ENCODE measurements around the gene CROCC2. TPM values are rescaled to one million over a fixed set of nuclear protein-coding genes. Genes with fewer than 3 reads are reported as not detected.

The CROCC2 gene
- total and polyA plus RNA-seq, 2 of the 13 experiments (the other 11 are each of a cell fraction or from before 2014, with no cell fraction given) = not detected

DNA sequence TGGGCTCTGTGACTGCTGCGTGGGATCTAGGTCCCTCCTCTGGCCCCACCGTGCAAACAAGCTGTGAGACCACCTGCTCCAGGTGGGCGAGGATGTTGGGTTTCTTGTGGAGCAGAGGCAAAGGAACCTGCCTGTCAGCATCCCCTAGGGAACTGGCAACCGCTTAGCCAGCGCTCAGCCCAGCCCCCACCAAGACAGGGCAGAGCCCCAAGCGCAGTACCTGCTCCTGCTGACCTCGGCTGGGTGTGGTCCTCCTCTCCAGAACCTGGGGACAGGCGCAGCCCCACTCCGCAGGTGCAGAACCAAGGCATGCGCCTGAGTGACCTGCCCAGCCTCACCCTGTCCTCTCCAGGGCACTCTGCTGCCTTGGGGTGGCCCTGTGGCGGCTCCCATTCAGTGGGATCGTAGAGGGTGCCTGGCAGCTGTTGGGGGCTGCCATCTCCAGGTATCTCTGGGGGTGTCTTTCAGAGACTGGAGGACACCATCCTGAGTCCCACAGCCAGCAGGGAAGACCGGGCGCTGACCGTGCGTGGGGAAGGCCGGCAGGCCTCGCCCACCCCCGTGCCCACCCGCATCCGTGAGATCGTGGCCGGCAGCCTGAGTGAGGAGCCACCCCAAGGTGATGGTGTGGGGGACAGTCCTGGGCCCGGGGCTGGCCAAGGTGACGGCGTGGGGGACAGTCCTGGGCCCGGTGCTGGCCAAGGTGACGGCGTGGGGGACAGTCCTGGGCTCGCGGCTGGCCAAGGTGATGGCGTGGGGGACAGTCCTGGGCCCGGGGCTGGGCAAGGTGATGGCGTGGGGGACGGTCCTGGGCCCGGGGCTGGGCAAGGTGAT is 12.3 kb downstream of the CROCC2 start:
- no peaks in the 10 kb centered on the region for H3K79me2 ChIP-seq (ENCODE audit: insufficient read depth, low read length)
- TF ChIP-seq, protein P1, sequence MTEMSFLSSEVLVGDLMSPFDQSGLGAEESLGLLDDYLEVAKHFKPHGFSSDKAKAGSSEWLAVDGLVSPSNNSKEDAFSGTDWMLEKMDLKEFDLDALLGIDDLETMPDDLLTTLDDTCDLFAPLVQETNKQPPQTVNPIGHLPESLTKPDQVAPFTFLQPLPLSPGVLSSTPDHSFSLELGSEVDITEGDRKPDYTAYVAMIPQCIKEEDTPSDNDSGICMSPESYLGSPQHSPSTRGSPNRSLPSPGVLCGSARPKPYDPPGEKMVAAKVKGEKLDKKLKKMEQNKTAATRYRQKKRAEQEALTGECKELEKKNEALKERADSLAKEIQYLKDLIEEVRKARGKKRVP (CRISPR knock-in tag; IDR thresholded peaks at IDR 0.05) = no peak
- TF ChIP-seq ZNF17 (CRISPR knock-in tag; IDR thresholded peaks at IDR 0.05) = no peak
- no peak for TF ChIP-seq NFE2L2 (IDR thresholded peaks at IDR 0.05; ENCODE audit: low read length)
- TF ChIP-seq, protein P2, sequence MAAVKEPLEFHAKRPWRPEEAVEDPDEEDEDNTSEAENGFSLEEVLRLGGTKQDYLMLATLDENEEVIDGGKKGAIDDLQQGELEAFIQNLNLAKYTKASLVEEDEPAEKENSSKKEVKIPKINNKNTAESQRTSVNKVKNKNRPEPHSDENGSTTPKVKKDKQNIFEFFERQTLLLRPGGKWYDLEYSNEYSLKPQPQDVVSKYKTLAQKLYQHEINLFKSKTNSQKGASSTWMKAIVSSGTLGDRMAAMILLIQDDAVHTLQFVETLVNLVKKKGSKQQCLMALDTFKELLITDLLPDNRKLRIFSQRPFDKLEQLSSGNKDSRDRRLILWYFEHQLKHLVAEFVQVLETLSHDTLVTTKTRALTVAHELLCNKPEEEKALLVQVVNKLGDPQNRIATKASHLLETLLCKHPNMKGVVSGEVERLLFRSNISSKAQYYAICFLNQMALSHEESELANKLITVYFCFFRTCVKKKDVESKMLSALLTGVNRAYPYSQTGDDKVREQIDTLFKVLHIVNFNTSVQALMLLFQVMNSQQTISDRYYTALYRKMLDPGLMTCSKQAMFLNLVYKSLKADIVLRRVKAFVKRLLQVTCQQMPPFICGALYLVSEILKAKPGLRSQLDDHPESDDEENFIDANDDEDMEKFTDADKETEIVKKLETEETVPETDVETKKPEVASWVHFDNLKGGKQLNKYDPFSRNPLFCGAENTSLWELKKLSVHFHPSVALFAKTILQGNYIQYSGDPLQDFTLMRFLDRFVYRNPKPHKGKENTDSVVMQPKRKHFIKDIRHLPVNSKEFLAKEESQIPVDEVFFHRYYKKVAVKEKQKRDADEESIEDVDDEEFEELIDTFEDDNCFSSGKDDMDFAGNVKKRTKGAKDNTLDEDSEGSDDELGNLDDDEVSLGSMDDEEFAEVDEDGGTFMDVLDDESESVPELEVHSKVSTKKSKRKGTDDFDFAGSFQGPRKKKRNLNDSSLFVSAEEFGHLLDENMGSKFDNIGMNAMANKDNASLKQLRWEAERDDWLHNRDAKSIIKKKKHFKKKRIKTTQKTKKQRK (IDR thresholded peaks at IDR 0.05; ENCODE audit: low read length) = no peak
- TF ChIP-seq ATF1 (CRISPR knock-in tag; IDR thresholded peaks at IDR 0.05) = no peak
- TF ChIP-seq ZNF33A (CRISPR knock-in tag; IDR thresholded peaks at IDR 0.05; ENCODE audit: borderline replicate concordance) = no peak
- no peak for TF ChIP-seq TGIF2 (CRISPR knock-in tag; IDR thresholded peaks at IDR 0.05)
- TF ChIP-seq, protein P3, sequence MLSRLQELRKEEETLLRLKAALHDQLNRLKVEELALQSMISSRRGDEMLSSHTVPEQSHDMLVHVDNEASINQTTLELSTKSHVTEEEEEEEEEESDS (CRISPR knock-in tag; IDR thresholded peaks at IDR 0.05; ENCODE audit: borderline replicate concordance) = no peak
- no peak for TF ChIP-seq PHB2 (IDR thresholded peaks at IDR 0.05; ENCODE audit: partially characterized antibody)
- TF ChIP-seq ZNF775 (CRISPR knock-in tag; IDR thresholded peaks at IDR 0.05; ENCODE audit: borderline replicate concordance) = no peak
- no peak for TF ChIP-seq CBX1 (IDR thresholded peaks at IDR 0.05; ENCODE audit: low read depth)
- TF ChIP-seq, protein P4, sequence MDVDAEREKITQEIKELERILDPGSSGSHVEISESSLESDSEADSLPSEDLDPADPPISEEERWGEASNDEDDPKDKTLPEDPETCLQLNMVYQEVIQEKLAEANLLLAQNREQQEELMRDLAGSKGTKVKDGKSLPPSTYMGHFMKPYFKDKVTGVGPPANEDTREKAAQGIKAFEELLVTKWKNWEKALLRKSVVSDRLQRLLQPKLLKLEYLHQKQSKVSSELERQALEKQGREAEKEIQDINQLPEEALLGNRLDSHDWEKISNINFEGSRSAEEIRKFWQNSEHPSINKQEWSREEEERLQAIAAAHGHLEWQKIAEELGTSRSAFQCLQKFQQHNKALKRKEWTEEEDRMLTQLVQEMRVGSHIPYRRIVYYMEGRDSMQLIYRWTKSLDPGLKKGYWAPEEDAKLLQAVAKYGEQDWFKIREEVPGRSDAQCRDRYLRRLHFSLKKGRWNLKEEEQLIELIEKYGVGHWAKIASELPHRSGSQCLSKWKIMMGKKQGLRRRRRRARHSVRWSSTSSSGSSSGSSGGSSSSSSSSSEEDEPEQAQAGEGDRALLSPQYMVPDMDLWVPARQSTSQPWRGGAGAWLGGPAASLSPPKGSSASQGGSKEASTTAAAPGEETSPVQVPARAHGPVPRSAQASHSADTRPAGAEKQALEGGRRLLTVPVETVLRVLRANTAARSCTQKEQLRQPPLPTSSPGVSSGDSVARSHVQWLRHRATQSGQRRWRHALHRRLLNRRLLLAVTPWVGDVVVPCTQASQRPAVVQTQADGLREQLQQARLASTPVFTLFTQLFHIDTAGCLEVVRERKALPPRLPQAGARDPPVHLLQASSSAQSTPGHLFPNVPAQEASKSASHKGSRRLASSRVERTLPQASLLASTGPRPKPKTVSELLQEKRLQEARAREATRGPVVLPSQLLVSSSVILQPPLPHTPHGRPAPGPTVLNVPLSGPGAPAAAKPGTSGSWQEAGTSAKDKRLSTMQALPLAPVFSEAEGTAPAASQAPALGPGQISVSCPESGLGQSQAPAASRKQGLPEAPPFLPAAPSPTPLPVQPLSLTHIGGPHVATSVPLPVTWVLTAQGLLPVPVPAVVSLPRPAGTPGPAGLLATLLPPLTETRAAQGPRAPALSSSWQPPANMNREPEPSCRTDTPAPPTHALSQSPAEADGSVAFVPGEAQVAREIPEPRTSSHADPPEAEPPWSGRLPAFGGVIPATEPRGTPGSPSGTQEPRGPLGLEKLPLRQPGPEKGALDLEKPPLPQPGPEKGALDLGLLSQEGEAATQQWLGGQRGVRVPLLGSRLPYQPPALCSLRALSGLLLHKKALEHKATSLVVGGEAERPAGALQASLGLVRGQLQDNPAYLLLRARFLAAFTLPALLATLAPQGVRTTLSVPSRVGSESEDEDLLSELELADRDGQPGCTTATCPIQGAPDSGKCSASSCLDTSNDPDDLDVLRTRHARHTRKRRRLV (CRISPR knock-in tag; IDR thresholded peaks at IDR 0.05) = no peak
- TF ChIP-seq THYN1 (CRISPR knock-in tag; IDR thresholded peaks at IDR 0.05; ENCODE audit: borderline replicate concordance, low read depth) = no peak
- DNase-seq (ENCODE audit: low spot score) = no peak
- peaks cover 12 to 69% of the 10 kb centered on the region in 2 experiments; a peak in 3 of 5 replicates for H3K27me3 ChIP-seq (ENCODE audit: control insufficient read depth in 1 of 2, insufficient read depth in 2 of 2, low read length in 2 of 2)
- intact Hi-C loops (cut with micrococcal nuclease; ENCODE audit: unreplicated experiment) = no loop called here
- H3K9ac ChIP-seq (ENCODE audit: insufficient read depth, low read depth, low read length) = no peak overlapping the region
- no peak overlapping the region for H2AFZ ChIP-seq (ENCODE audit: low read length)
- H3K4me1 ChIP-seq (ENCODE audit: insufficient read depth, low read length) = peaks cover 22% of the 10 kb centered on the region
- H4K20me1 ChIP-seq (ENCODE audit: insufficient read depth, low read length) = no peaks in the 10 kb centered on the region
- H3K36me3 ChIP-seq (replicated peaks in 1 of 2; ENCODE audit: control insufficient read depth in 1 of 2, insufficient read depth in 2 of 2, low read length in 2 of 2) = no peaks in the 10 kb centered on the region
- ChIA-PET CTCF (ENCODE audit: low intra/inter-chr PET ratio, low total read pairs) (no interaction called here), POLR2A (no interaction called here)
- no peak overlapping the region for H3K4me3 ChIP-seq (replicated peaks in 1 of 3; ENCODE audit: insufficient read depth in 1 of 3, low read depth in 2 of 3, low read length in 3 of 3)
- no peak overlapping the region for H3K4me2 ChIP-seq (ENCODE audit: low read depth, low read length)
- no peak for ATAC-seq
- H3K27ac ChIP-seq (ENCODE audit: extremely low read length, insufficient read depth, low read length) = no peak overlapping the region
- in situ Hi-C loops (cut with HindIII; ENCODE audit: extremely low pct_ligation_motif_present, low pct_unique_long_range_greater_than_20kb) = loop anchor here (5.0 kb wide), 1 partner anchor 69 kb away; no protein-coding TSS in a partner anchor
- H3K9me3 ChIP-seq (ENCODE audit: low read length) = no peaks in the 10 kb centered on the region
- BruUV-seq (replicated peaks) = no TSS peak
- FAIRE-seq = no peak
- 46% methylated on average over 23 of the region's 36 CpGs for WGBS (ENCODE audit: low lambda C conversion rate)

Measured in HepG2 (cell line).